SK-N-SH treated with all-trans-retinoic acid at 6 μM for 48 hours (cell line): ENCODE measurements around the gene HOOK1.

ENCODE experiments used
- ATAC-seq: fragments of 200-7000 bp; cut with Tn5 transposase; 3 replicates; pipeline ENCODE4 v1.9.1; 2020; ENCODE audit warnings: mild to moderate bottlenecking, moderate library complexity
- BACH2 ChIP-seq: fragments of 250-450 bp; sonication (Bioruptor Pico); IDR thresholded peaks from 2 replicates; pipeline ENCODE4 v1.9.0; 2021; ENCODE audit warnings: mild to moderate bottlenecking, borderline replicate concordance
- CSDC2 ChIP-seq: fragments of 250-450 bp; sonication (Bioruptor Pico); IDR thresholded peaks from 2 replicates; pipeline ENCODE4 v1.5.0; 2020; ENCODE audit warnings: mild to moderate bottlenecking, moderate library complexity
- ESRRG ChIP-seq: fragments of 250-450 bp; sonication (Bioruptor Pico); IDR thresholded peaks from 2 replicates; pipeline ENCODE4 v1.6.1; 2021; ENCODE audit warnings: mild to moderate bottlenecking
- GLIS3 ChIP-seq: fragments of 250-450 bp; sonication (Bioruptor Pico); IDR thresholded peaks from 2 replicates; pipeline ENCODE4 v1.5.0; 2020; ENCODE audit warnings: mild to moderate bottlenecking, moderate library complexity
- ISL1 ChIP-seq: fragments of 250-450 bp; sonication (Bioruptor Pico); IDR thresholded peaks from 2 replicates; pipeline ENCODE4 v2.1.2; 2022; ENCODE audit warnings: mild to moderate bottlenecking, moderate library complexity
- OSR1 ChIP-seq: fragments of 250-450 bp; sonication (Bioruptor Pico); IDR thresholded peaks from 2 replicates; pipeline ENCODE4 v1.8.0; 2022; ENCODE audit warnings: moderate library complexity, mild to moderate bottlenecking, inconsistent platforms
- PPARA ChIP-seq: fragments of 250-450 bp; sonication (Bioruptor Pico); IDR thresholded peaks from 2 replicates; pipeline ENCODE4 v1.5.0; 2020; ENCODE audit warnings: mild to moderate bottlenecking, borderline replicate concordance
- RARB ChIP-seq: fragments of 250-450 bp; sonication (Bioruptor Pico); IDR thresholded peaks from 2 replicates; pipeline ENCODE4 v1.8.0; 2021; ENCODE audit warnings: mild to moderate bottlenecking, moderate library complexity
- SNAI2 ChIP-seq: fragments of 250-450 bp; sonication (Bioruptor Pico); IDR thresholded peaks from 2 replicates; pipeline ENCODE4 v1.5.0; 2020; ENCODE audit warnings: mild to moderate bottlenecking, moderate library complexity
- TCF4 ChIP-seq: fragments of 250-450 bp; sonication (Bioruptor Pico); IDR thresholded peaks from 2 replicates; pipeline ENCODE4 v1.8.0; 2021; ENCODE audit warnings: mild to moderate bottlenecking, moderate library complexity, borderline replicate concordance
- TOX ChIP-seq: fragments of 250-450 bp; sonication (Bioruptor Pico); IDR thresholded peaks from 2 replicates; pipeline ENCODE4 v1.8.0; 2021; ENCODE audit warnings: mild to moderate bottlenecking, moderate library complexity, borderline replicate concordance
- ZFP3 ChIP-seq: fragments of 250-450 bp; sonication (Bioruptor Pico); IDR thresholded peaks from 2 replicates; pipeline ENCODE4 v1.5.0; 2020; ENCODE audit warnings: mild to moderate bottlenecking, moderate library complexity
- ZFP30 ChIP-seq: fragments of 450-650 bp; formaldehyde crosslinking; IDR thresholded peaks from 2 replicates; pipeline ENCODE4 v1.5.0; 2022; ENCODE audit warnings: mild to moderate bottlenecking, moderate library complexity
- ZNF565 ChIP-seq: fragments of 450-650 bp; formaldehyde crosslinking; conservative IDR thresholded peaks from 2 replicates; pipeline ENCODE4 v1.5.0; 2020; ENCODE audit warnings: low read depth, mild to moderate bottlenecking, moderate library complexity
- ZNF70 ChIP-seq: fragments of 450-650 bp; formaldehyde crosslinking; IDR thresholded peaks from 2 replicates; pipeline ENCODE4 v1.5.0; 2020; ENCODE audit warnings: mild to moderate bottlenecking, moderate library complexity
- ZNF8 ChIP-seq: fragments of 450-650 bp; formaldehyde crosslinking; IDR thresholded peaks from 2 replicates; pipeline ENCODE4 v1.5.0; 2020; ENCODE audit warnings: mild to moderate bottlenecking, moderate library complexity
- TF ChIP-seq, protein P1 (sequence below): fragments of 250-450 bp; sonication (Bioruptor Pico); IDR thresholded peaks from 2 replicates; pipeline ENCODE4 v1.8.0; 2021; ENCODE audit warnings: low read depth, mild to moderate bottlenecking, moderate library complexity, borderline replicate concordance
- TF ChIP-seq, protein P2 (sequence below): fragments of 250-450 bp; sonication (Bioruptor Pico); IDR thresholded peaks from 2 replicates; pipeline ENCODE4 v1.8.0; 2020; ENCODE audit warnings: mild to moderate bottlenecking, moderate library complexity, borderline replicate concordance
- TF ChIP-seq, protein P3 (sequence below): fragments of 250-450 bp; sonication (Bioruptor Pico); IDR thresholded peaks from 2 replicates; pipeline ENCODE4 v1.5.0; 2020; ENCODE audit warnings: mild to moderate bottlenecking, moderate library complexity
- TF ChIP-seq, protein P4 (sequence below): fragments of 250-450 bp; sonication (Bioruptor Pico); IDR thresholded peaks from 2 replicates; pipeline ENCODE4 v1.5.1; 2021; ENCODE audit warnings: mild to moderate bottlenecking, moderate library complexity

HOOK1 gene

DNA sequence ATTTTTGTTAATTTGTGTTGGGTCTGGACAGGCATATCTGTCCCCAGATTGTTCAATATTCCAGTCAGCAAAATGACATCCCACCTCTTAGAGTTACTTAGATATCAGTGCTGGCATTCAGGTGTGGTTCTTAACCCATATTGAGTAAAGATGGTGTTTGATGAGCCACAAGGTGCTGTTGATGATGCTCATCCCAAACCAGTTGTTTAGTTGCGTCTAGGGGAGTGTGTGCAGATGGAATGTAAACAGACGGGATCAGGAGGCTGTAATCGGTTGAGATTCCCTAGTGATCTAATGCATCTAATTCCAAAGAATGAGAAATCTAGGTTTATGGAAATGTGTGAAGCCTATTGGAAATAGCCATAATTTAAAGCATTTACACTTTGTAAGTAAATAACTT, 1.1 kb downstream of the HOOK1 start (continued):
- TF ChIP-seq, protein P1, sequence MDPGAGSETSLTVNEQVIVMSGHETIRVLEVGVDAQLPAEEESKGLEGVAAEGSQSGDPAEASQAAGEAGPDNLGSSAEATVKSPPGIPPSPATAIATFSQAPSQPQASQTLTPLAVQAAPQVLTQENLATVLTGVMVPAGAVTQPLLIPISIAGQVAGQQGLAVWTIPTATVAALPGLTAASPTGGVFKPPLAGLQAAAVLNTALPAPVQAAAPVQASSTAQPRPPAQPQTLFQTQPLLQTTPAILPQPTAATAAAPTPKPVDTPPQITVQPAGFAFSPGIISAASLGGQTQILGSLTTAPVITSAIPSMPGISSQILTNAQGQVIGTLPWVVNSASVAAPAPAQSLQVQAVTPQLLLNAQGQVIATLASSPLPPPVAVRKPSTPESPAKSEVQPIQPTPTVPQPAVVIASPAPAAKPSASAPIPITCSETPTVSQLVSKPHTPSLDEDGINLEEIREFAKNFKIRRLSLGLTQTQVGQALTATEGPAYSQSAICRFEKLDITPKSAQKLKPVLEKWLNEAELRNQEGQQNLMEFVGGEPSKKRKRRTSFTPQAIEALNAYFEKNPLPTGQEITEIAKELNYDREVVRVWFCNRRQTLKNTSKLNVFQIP: no peak
- no peak for TF ChIP-seq TCF4 (CRISPR knock-in tag)
- TF ChIP-seq ZNF70 (CRISPR knock-in tag): no peak
- no peak for TF ChIP-seq BACH2

DNA sequence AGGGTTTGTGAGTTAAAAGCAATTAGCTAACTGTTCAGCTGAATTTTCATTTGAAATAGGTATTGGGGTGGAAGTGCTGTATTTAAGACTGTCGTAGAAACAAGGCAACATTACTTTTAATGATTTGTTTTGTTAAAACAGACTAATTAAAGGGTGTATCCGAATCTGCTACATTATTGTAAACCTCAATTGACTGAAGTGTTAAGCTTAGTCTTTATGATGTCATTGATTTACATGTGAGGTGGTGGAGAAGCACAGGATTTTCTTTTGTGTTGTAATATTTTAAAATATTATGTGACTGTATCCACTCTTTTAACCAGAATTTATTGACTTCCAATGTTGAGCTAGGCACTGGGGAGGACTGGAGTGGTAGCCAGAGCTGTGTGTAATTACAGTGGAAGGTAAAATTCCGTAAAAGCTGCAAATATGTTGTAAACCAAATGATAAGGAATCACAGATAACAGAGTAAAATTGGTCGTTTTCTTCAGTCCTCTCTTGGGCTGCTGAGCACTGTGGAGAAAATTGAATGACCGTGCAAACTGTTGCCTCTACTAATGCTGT, 1.6 kb downstream of the HOOK1 start:
- TF ChIP-seq ZNF70 (CRISPR knock-in tag): no peak
- TF ChIP-seq GLIS3: no peak
- no peak for TF ChIP-seq PPARA
- TF ChIP-seq, protein P2, sequence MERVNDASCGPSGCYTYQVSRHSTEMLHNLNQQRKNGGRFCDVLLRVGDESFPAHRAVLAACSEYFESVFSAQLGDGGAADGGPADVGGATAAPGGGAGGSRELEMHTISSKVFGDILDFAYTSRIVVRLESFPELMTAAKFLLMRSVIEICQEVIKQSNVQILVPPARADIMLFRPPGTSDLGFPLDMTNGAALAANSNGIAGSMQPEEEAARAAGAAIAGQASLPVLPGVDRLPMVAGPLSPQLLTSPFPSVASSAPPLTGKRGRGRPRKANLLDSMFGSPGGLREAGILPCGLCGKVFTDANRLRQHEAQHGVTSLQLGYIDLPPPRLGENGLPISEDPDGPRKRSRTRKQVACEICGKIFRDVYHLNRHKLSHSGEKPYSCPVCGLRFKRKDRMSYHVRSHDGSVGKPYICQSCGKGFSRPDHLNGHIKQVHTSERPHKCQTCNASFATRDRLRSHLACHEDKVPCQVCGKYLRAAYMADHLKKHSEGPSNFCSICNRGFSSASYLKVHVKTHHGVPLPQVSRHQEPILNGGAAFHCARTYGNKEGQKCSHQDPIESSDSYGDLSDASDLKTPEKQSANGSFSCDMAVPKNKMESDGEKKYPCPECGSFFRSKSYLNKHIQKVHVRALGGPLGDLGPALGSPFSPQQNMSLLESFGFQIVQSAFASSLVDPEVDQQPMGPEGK (CRISPR knock-in tag): no peak
- TF ChIP-seq CSDC2 (CRISPR knock-in tag): no peak
- no peak for TF ChIP-seq ESRRG (CRISPR knock-in tag)
- no peak for TF ChIP-seq TOX
- TF ChIP-seq ZFP30 (CRISPR knock-in tag): no peak
- TF ChIP-seq, protein P1: no peak
- no peak for TF ChIP-seq BACH2
- no peak for TF ChIP-seq OSR1
- TF ChIP-seq, protein P3, sequence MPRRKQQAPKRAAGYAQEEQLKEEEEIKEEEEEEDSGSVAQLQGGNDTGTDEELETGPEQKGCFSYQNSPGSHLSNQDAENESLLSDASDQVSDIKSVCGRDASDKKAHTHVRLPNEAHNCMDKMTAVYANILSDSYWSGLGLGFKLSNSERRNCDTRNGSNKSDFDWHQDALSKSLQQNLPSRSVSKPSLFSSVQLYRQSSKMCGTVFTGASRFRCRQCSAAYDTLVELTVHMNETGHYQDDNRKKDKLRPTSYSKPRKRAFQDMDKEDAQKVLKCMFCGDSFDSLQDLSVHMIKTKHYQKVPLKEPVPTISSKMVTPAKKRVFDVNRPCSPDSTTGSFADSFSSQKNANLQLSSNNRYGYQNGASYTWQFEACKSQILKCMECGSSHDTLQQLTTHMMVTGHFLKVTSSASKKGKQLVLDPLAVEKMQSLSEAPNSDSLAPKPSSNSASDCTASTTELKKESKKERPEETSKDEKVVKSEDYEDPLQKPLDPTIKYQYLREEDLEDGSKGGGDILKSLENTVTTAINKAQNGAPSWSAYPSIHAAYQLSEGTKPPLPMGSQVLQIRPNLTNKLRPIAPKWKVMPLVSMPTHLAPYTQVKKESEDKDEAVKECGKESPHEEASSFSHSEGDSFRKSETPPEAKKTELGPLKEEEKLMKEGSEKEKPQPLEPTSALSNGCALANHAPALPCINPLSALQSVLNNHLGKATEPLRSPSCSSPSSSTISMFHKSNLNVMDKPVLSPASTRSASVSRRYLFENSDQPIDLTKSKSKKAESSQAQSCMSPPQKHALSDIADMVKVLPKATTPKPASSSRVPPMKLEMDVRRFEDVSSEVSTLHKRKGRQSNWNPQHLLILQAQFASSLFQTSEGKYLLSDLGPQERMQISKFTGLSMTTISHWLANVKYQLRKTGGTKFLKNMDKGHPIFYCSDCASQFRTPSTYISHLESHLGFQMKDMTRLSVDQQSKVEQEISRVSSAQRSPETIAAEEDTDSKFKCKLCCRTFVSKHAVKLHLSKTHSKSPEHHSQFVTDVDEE (CRISPR knock-in tag): no peak
- no peak for TF ChIP-seq RARB (CRISPR knock-in tag)
- TF ChIP-seq ZFP3 (CRISPR knock-in tag): no peak
- no peak for ATAC-seq

DNA sequence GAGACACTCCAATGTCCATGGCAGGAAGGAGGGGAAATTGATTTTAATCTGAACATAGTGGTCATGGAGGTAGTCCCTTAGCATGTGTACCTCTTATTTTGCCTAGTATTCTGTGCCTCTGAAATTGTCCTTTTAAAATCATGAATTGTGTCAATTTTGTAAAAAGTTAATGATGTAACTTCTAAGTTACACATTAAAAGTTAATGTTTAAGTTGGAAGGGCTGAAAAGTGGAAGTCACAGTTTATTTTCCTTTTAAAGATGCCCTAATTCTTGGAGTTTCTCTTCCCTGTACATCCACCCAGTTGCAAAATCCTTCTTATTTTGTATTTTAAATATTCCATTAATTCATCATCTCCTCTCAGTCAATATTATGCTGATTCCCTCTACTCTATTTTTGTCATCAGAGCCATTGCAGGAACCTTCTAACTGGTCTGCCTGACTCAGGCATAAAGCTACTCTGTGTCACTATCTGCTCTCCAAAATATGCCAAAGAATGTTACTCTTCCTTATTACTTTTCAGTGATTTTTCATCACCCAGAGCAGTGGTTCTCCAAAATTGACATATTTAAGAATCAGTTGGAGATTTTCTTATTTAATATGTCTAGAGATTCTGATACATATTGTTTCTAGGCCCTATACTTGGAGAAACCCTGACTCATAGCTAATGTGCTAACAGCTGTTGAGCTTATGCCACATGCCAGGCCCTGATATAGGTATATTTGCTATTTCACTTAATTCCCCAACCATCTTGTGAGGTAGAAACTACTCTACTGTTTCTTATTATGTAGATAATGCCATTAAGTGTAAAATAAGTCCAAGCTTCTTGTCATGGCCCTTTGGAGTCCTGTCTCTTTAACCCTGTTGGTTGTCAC, 5.1 kb downstream of the HOOK1 start:
- ATAC-seq: no peak
- TF ChIP-seq TOX (no peak), ZNF565 (CRISPR knock-in tag) (no peak), GLIS3 (no peak), ISL1 (CRISPR knock-in tag) (no peak), ZNF8 (CRISPR knock-in tag) (no peak), CSDC2 (CRISPR knock-in tag) (no peak), SNAI2 (CRISPR knock-in tag) (no peak)
- TF ChIP-seq, protein P2 (CRISPR knock-in tag): no peak
- TF ChIP-seq, protein P4, sequence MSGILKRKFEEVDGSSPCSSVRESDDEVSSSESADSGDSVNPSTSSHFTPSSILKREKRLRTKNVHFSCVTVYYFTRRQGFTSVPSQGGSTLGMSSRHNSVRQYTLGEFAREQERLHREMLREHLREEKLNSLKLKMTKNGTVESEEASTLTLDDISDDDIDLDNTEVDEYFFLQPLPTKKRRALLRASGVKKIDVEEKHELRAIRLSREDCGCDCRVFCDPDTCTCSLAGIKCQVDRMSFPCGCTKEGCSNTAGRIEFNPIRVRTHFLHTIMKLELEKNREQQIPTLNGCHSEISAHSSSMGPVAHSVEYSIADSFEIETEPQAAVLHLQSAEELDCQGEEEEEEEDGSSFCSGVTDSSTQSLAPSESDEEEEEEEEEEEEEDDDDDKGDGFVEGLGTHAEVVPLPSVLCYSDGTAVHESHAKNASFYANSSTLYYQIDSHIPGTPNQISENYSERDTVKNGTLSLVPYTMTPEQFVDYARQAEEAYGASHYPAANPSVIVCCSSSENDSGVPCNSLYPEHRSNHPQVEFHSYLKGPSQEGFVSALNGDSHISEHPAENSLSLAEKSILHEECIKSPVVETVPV: no peak
- TF ChIP-seq, protein P1: no peak
